PC-9 (cell line): ENCODE results near the gene TMEM266. TPM values are rescaled to one million over a fixed set of nuclear protein-coding genes. Genes with fewer than 3 reads are reported as not detected.
"Not testable (repeated sequence)": the region's sequence is repeated elsewhere in the genome, so short reads cannot be mapped to it uniquely, and the experiment has no call there.

ENCODE experiments used
- BruUV-seq: library from RNA; stranded (reverse); fragments of 400-500 nt; replicated peaks from 2 replicates; lab custom pipeline; 2021; lab: Mats Ljungman, UMichigan
- CTCF ChIA-PET: fragments of 300-600 bp; sonication (Branson Sonifier 250); formaldehyde crosslinking; loops from one replicate; lab custom pipeline; 2022; ENCODE audit warnings: antibody characterized with exemption; lab: Charles Lee
- POLR2A ChIA-PET: fragments of 300-600 bp; sonication (Branson Sonifier 250); formaldehyde crosslinking; loops from one replicate; lab custom pipeline; 2022; ENCODE audit warnings: antibody characterized with exemption; ENCODE audit not compliant: unreplicated experiment; lab: Charles Lee
- DNase-seq, 2 experiments: peaks; one replicate each; pipeline versions ENCODE4 v3.0.0 to v3.0.0-alpha.2; 2015 to 2022; ENCODE audit warnings: mixed read lengths in 1 of 2
- H2AFZ ChIP-seq: fragments of 200-600 bp; sonication (generic); 2 replicates; pipeline ENCODE4 v1.8.1; 2017; ENCODE audit warnings: antibody characterized with exemption
- H3F3A ChIP-seq: fragments of 200-600 bp; sonication (generic); 2 replicates; pipeline ENCODE4 v1.8.1; 2017; ENCODE audit warnings: antibody characterized with exemption, mild to moderate bottlenecking, low read depth; ENCODE audit not compliant: insufficient read depth
- H3K27ac ChIP-seq: fragments of 200-600 bp; sonication (generic); 2 replicates; pipeline ENCODE4 v1.6.1; 2016; ENCODE audit warnings: mixed run types
- H3K27me3 ChIP-seq: fragments of 200-600 bp; sonication (generic); 2 replicates; pipeline ENCODE4 v1.6.1; 2016; ENCODE audit warnings: low read depth, mixed run types; ENCODE audit not compliant: insufficient read depth
- H3K36me3 ChIP-seq: fragments of 200-600 bp; sonication (generic); 2 replicates; pipeline ENCODE4 v1.6.1; 2016; ENCODE audit warnings: low read depth, mixed run types
- H3K4me1 ChIP-seq: fragments of 200-600 bp; sonication (generic); replicated peaks from 2 replicates; pipeline ENCODE4 v1.6.1; 2016; ENCODE audit warnings: mixed run types; ENCODE audit not compliant: insufficient read depth
- H3K4me2 ChIP-seq: fragments of 200-600 bp; sonication (generic); 2 replicates; pipeline ENCODE4 v1.6.1; 2017; ENCODE audit warnings: mixed run types
- H3K4me3 ChIP-seq: fragments of 200-600 bp; sonication (generic); 2 replicates; pipeline ENCODE4 v1.6.1; 2016; ENCODE audit warnings: mixed run types
- H3K79me2 ChIP-seq: fragments of 200-600 bp; sonication (generic); 2 replicates; pipeline ENCODE4 v1.6.1; 2017; ENCODE audit warnings: low read depth, mixed run types
- H3K9me2 ChIP-seq: fragments of 200-600 bp; sonication (generic); 2 replicates; pipeline ENCODE4 v1.8.1; 2017; ENCODE audit warnings: mild to moderate bottlenecking; ENCODE audit not compliant: insufficient read depth
- H3K9me3 ChIP-seq: fragments of 200-600 bp; sonication (generic); 2 replicates; pipeline ENCODE4 v1.8.1; 2016; ENCODE audit warnings: low read depth; ENCODE audit not compliant: insufficient read depth
- H4K20me1 ChIP-seq: fragments of 200-600 bp; sonication (generic); 2 replicates; pipeline ENCODE4 v1.8.1; 2017; ENCODE audit not compliant: insufficient read depth
- EZH2 ChIP-seq: fragments of 200-600 bp; sonication (generic); IDR thresholded peaks from 2 replicates; pipeline ENCODE4 v1.8.0; 2017; ENCODE audit warnings: antibody characterized with exemption, low read depth
- intact Hi-C: fragments of 100-400 bp; cut with micrococcal nuclease; formaldehyde crosslinking; loops from one replicate; pipeline ENCODE4 v1.10.0; 2022; ENCODE audit not compliant: unreplicated experiment
- total RNA-seq: library from RNA; stranded (reverse); gene quantifications from 2 replicates; pipeline ENCODE4 v1.2.3, GENCODE V29; 2021
- TF ChIP-seq, protein P1 (sequence below): fragments of 200-600 bp; sonication (generic); conservative IDR thresholded peaks from 2 replicates; pipeline ENCODE4 v1.6.1; 2017; ENCODE audit warnings: mixed run types, antibody characterized with exemption, mild to moderate bottlenecking, moderate library complexity

Gene TMEM266
- total RNA-seq, 1 experiment from 2014 or later = 0.41 TPM

DNA sequence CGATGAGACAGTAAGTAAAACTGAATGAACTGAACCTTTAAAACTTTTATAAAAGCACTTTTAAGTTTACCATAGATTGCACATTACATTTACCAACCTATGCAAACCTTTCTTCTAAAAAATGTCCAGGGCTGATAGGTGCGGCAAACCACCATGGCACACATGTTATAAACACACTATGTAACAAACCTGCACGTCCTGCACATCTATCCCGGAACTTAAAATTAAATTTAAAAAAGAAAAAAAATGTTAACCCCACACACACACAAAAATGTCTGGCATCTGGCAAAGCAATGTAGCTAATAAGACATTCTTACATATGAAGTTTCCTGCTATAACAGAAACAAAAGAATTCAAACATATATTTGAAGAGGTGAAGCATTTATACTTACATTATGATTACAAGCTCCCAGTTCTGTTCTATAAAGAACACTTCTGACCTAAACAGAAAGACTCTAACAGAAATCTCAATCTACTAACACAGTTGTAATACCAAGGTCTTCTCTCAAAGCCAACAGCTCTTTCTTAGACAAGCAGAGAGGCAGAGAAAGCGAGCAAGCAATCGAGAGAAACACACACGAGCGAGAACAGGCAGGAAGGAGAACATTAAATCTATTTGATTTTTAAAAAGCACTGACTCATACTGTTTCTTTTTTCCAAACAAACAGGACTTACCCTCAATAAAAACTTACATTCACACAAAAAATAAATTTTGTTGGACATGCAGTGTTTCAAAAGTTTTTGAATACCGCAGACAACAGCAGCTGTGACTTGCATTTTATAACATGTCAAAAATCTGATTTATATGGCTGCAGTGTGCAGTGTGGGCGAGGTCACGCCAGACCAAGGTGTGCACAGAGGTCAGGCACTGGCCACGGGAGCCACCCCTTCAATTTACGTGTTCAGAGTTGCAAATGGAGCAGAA is 47.9 kb upstream of the TMEM266 start, which contains the start of gene NRG4:
NRG4 (minus strand) TSS at position 798 of the 925 bp plus-strand sequence. CDS start 1,194 bp downstream, outside the sequence.
- TSS peak; percentile 26 for BruUV-seq
- Histone ChIP-seq H3K79me2 (no peaks in the 10 kb centered on the region), H3K9me3 (no peaks in the 10 kb centered on the region), H4K20me1 (no peaks in the 10 kb centered on the region), H3K27me3 (no peaks in the 10 kb centered on the region), H3F3A (no peaks in the 10 kb centered on the region), H3K4me2 (peak within 1 kb of the TSS; percentile 71), H3K36me3 (no peaks in the 10 kb centered on the region), H3K27ac (peak within 1 kb of the TSS; percentile 65), H3K4me3 (peak within 1 kb of the TSS; percentile 43), H2AFZ (peak within 1 kb of the TSS; percentile 75), H3K9me2 (no peaks in the 10 kb centered on the region), H3K4me1 (peaks cover 19% of the 10 kb centered on the region)
- POLR2A ChIA-PET = interaction anchor here (0.7 kb wide), 1 partner anchor 11 kb away, joined by 9 read pairs; no protein-coding TSS in a partner anchor
- CTCF ChIA-PET = interaction anchor here (0.6 to 1.4 kb wide), 2 partner anchors 127 to 326 kb away, joined by 3 to 6 read pairs; no protein-coding TSS in a partner anchor
- TF ChIP-seq, protein P1, sequence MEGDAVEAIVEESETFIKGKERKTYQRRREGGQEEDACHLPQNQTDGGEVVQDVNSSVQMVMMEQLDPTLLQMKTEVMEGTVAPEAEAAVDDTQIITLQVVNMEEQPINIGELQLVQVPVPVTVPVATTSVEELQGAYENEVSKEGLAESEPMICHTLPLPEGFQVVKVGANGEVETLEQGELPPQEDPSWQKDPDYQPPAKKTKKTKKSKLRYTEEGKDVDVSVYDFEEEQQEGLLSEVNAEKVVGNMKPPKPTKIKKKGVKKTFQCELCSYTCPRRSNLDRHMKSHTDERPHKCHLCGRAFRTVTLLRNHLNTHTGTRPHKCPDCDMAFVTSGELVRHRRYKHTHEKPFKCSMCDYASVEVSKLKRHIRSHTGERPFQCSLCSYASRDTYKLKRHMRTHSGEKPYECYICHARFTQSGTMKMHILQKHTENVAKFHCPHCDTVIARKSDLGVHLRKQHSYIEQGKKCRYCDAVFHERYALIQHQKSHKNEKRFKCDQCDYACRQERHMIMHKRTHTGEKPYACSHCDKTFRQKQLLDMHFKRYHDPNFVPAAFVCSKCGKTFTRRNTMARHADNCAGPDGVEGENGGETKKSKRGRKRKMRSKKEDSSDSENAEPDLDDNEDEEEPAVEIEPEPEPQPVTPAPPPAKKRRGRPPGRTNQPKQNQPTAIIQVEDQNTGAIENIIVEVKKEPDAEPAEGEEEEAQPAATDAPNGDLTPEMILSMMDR = no peak
- no peak for TF ChIP-seq EZH2
- peak; percentile 36 to 57 for DNase-seq
- intact Hi-C loops = no loop called here

DNA sequence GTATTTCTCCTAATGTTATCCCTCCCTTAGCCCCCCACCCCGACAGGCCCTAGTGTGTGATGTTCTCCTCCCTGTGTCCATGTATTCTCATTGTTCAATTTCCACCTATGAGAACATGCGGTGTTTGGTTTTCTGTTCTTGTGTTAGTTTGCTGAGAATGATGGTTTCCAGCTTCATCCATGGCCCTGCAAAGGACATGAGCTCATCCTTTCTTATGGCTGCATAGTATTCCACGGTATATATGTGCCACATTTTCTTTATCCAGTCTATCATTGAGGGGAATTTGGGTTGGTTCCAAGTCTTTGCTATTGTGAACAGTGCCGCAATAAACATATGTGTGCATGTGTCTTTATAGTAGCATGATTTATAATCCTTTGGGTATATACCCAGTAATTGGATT is 46.3 kb upstream of the TMEM266 start:
- H3K27ac ChIP-seq, H3K4me2 ChIP-seq, H3F3A ChIP-seq, H2AFZ ChIP-seq, CTCF ChIA-PET, H3K27me3 ChIP-seq, H4K20me1 ChIP-seq, intact Hi-C loops, H3K36me3 ChIP-seq, H3K9me2 ChIP-seq, H3K79me2 ChIP-seq, DNase-seq, H3K9me3 ChIP-seq, H3K4me3 ChIP-seq, BruUV-seq: not testable (repeated sequence)
- peaks cover 19% of the 10 kb centered on the region for H3K4me1 ChIP-seq
- POLR2A ChIA-PET = interaction anchor here (0.6 kb wide), 1 partner anchor 63 kb away, joined by 27 read pairs; no protein-coding TSS in a partner anchor

DNA sequence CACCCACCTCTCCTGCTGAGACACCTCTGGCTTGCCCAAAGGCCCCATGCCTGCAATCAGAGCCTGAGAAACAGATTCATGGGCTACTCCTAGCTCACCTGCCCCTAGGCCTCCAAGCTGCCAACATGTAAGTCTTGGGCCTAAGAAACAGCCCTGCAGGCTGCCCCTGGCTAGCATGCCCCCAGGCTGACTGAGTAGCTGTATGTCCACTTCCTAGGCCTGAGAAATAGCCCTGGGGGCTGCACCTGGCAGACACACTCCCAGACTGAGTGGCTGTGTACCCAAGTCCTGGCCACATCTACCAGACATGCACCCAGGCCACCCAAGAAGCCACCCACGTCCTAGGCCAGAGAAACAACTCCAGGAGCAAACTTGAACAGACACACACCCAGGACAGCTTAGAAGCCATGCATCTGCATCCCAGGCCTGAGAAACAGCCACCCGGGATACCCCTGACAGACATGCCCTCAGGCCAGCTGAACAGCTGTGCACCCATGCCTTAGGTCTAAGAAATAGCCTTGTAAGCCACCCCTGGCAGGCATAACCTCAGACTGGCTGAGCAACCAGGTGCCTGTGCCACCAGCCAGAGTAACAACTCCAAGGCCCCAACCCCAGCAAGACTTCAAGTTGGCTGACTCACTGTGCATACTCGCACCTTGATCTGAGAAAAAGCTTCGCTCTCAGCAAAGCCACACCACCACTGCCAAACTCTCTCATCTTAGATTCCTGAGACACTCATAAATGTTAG is 35.6 kb upstream of the TMEM266 start:
- Histone ChIP-seq H3K9me2 (no peaks in the 10 kb centered on the region; the same call in 1 of the 2 replicates), H3K27ac (no peak overlapping the region), H3K4me3 (no peak overlapping the region), H3K36me3 (no peaks in the 10 kb centered on the region), H3K9me3 (peaks cover 4% of the 10 kb centered on the region; the same call in 1 of the 2 replicates), H2AFZ (no peak overlapping the region), H3K4me1 (no peaks in the 10 kb centered on the region), H4K20me1 (no peaks in the 10 kb centered on the region), H3K79me2 (no peaks in the 10 kb centered on the region), H3F3A (no peaks in the 10 kb centered on the region), H3K4me2 (no peak overlapping the region), H3K27me3 (no peaks in the 10 kb centered on the region)
- no peak for DNase-seq
- POLR2A ChIA-PET = interaction anchor here (0.5 kb wide), 1 partner anchor 1196 kb away, joined by 5 read pairs; no protein-coding TSS in a partner anchor
- CTCF ChIA-PET = no interaction called here
- intact Hi-C loops = no loop called here
- no peak for TF ChIP-seq EZH2
- TF ChIP-seq, protein P1 = no peak
- no TSS peak for BruUV-seq
